Neural cell (in vitro differentiated cells): ENCODE results near the gene MYCBPAP.
A peak's percentile ranks its signal among the peaks of the same experiment; 100 is the strongest.

Experiments used
- CTCF ChIP-seq: fragments of 450-650 bp; IDR thresholded peaks from 2 replicates; pipeline ENCODE4 v1.5.1; 2014; ENCODE audit warnings: antibody characterized with exemption, mild to moderate bottlenecking, moderate library complexity; ENCODE audit not compliant: poor library complexity, severe bottlenecking
- EP300 ChIP-seq: fragments of 450-650 bp; conservative IDR thresholded peaks from 2 replicates; pipeline ENCODE4 v1.6.1; 2014; ENCODE audit warnings: antibody characterized with exemption, mild to moderate bottlenecking, moderate library complexity; ENCODE audit not compliant: poor library complexity, severe bottlenecking
- EZH2 ChIP-seq: fragments of 200-600, 300-800 bp; shearing (Covaris generic), sonication (generic); IDR thresholded peaks from 2 replicates; pipeline ENCODE4 v1.6.1; 2014; ENCODE audit warnings: antibody characterized with exemption, low read length, borderline replicate concordance, mild to moderate bottlenecking; ENCODE audit not compliant: insufficient read depth, poor library complexity, severe bottlenecking
- MXI1 ChIP-seq: fragments of 450-650 bp; conservative IDR thresholded peaks from 2 replicates; pipeline ENCODE4 v1.6.1; 2014; ENCODE audit warnings: antibody characterized with exemption, mild to moderate bottlenecking; ENCODE audit not compliant: poor library complexity, severe bottlenecking
- POLR2AphosphoS5 ChIP-seq: IDR thresholded peaks from 2 replicates; pipeline ENCODE4 v1.6.1; 2012
- RAD21 ChIP-seq: fragments of 450-650 bp; conservative IDR thresholded peaks from 2 replicates; pipeline ENCODE4 v1.6.1; 2014; ENCODE audit warnings: antibody characterized with exemption, mild to moderate bottlenecking, moderate library complexity
- TAF1 ChIP-seq: IDR thresholded peaks from 2 replicates; pipeline ENCODE4 v1.6.1; 2012; ENCODE audit warnings: low read depth

- no peak for TF ChIP-seq MXI1
- TF ChIP-seq EP300 = no peak
- no peak for TF ChIP-seq CTCF
- peak; percentile 24 for TF ChIP-seq POLR2AphosphoS5
- no peak for TF ChIP-seq TAF1
- TF ChIP-seq RAD21 = peak; percentile 18
- no peak for TF ChIP-seq EZH2
Observed at GRCh38 chr17:50562242-50563091, 54.2 kb downstream of the MYCBPAP start.
